Panc1 (cell line): Measurements from ENCODE around the gene TBC1D9B.

Experiments used
- POLR2AphosphoS5 ChIP-seq: IDR thresholded peaks from 2 replicates; pipeline ENCODE4 v1.6.1; 2012; ENCODE audit warnings: mild to moderate bottlenecking, low read depth, low read length, moderate library complexity
- TF ChIP-seq, protein P1 (sequence below): fragments of 450-650 bp; IDR thresholded peaks from 2 replicates; pipeline ENCODE4 v1.5.1; 2017; ENCODE audit warnings: mild to moderate bottlenecking
- TF ChIP-seq, protein P2 (sequence below), 2 experiments: IDR thresholded peaks; 2 replicates each; pipeline ENCODE4 v1.6.1; 2011 to 2012; ENCODE audit warnings: low read depth in 2 of 2, control low read depth in 1 of 2, low read length in 1 of 2, mild to moderate bottlenecking in 1 of 2, moderate library complexity in 1 of 2; ENCODE audit not compliant: insufficient read depth in 1 of 2

DNA sequence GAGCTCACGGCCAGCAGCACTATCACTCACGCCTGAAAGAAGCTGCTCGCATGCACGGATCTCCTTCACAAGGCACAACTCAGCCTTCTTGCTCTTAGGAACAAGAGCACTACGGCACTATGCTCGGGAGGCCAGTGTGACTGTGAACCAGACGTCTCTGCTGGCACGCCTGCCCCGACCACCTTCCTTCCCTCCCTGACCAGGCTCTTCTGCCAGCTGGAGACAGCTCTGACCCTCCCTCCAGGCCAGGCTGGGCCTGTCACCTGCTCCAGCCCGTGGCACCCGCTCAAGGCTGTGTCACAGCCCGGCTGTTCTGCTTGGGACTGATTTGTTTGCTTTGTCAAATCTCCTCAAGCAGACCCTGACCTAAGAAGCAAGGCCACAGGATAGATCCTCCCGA lies 7.0 kb downstream of the TBC1D9B start:
- TF ChIP-seq, protein P1, sequence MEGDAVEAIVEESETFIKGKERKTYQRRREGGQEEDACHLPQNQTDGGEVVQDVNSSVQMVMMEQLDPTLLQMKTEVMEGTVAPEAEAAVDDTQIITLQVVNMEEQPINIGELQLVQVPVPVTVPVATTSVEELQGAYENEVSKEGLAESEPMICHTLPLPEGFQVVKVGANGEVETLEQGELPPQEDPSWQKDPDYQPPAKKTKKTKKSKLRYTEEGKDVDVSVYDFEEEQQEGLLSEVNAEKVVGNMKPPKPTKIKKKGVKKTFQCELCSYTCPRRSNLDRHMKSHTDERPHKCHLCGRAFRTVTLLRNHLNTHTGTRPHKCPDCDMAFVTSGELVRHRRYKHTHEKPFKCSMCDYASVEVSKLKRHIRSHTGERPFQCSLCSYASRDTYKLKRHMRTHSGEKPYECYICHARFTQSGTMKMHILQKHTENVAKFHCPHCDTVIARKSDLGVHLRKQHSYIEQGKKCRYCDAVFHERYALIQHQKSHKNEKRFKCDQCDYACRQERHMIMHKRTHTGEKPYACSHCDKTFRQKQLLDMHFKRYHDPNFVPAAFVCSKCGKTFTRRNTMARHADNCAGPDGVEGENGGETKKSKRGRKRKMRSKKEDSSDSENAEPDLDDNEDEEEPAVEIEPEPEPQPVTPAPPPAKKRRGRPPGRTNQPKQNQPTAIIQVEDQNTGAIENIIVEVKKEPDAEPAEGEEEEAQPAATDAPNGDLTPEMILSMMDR: no peak
- TF ChIP-seq, protein P2, sequence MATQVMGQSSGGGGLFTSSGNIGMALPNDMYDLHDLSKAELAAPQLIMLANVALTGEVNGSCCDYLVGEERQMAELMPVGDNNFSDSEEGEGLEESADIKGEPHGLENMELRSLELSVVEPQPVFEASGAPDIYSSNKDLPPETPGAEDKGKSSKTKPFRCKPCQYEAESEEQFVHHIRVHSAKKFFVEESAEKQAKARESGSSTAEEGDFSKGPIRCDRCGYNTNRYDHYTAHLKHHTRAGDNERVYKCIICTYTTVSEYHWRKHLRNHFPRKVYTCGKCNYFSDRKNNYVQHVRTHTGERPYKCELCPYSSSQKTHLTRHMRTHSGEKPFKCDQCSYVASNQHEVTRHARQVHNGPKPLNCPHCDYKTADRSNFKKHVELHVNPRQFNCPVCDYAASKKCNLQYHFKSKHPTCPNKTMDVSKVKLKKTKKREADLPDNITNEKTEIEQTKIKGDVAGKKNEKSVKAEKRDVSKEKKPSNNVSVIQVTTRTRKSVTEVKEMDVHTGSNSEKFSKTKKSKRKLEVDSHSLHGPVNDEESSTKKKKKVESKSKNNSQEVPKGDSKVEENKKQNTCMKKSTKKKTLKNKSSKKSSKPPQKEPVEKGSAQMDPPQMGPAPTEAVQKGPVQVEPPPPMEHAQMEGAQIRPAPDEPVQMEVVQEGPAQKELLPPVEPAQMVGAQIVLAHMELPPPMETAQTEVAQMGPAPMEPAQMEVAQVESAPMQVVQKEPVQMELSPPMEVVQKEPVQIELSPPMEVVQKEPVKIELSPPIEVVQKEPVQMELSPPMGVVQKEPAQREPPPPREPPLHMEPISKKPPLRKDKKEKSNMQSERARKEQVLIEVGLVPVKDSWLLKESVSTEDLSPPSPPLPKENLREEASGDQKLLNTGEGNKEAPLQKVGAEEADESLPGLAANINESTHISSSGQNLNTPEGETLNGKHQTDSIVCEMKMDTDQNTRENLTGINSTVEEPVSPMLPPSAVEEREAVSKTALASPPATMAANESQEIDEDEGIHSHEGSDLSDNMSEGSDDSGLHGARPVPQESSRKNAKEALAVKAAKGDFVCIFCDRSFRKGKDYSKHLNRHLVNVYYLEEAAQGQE (IDR thresholded peaks at IDR 0.05; ENCODE audit: insufficient read depth in 1 of 2, low read depth in 2 of 2, low read length in 1 of 2): no peak
- no peak for TF ChIP-seq POLR2AphosphoS5
